Keratinocyte (primary cell): ENCODE data around the gene C22orf15. TPM values are rescaled to one million over a fixed set of nuclear protein-coding genes. Genes with fewer than 3 reads are reported as not detected.

Source experiments
- DNase-seq: peaks from one replicate; pipeline ENCODE4 v3.0.0-alpha.2; 2011; ENCODE audit warnings: low read depth, missing footprints, low spot score
- FAIRE-seq: peaks from 2 replicates; lab custom pipeline; 2011; peaks lifted over from hg19 to GRCh38; lab: Jason Lieb, UNC
- H2AFZ ChIP-seq: 2 replicates; pipeline ENCODE4 v1.6.0; 2012; ENCODE audit warnings: low read length, control low read depth, inconsistent platforms; ENCODE audit not compliant: control insufficient read depth
- H3K27ac ChIP-seq: 2 replicates; pipeline ENCODE4 v1.5.1; 2011; ENCODE audit warnings: low read length; ENCODE audit not compliant: control insufficient read depth, insufficient read depth
- H3K27me3 ChIP-seq: 3 replicates; pipeline ENCODE4 v1.6.0; 2011; ENCODE audit warnings: low read length; ENCODE audit not compliant: control insufficient read depth, insufficient read depth; ENCODE audit errors: extremely low read depth
- H3K36me3 ChIP-seq, 2 experiments: 2 replicates in 1 of 2; 3 replicates in 1 of 2; pipeline ENCODE4 v1.5.1; 2011; ENCODE audit warnings: low read length in 2 of 2, mild to moderate bottlenecking in 1 of 2; ENCODE audit not compliant: control insufficient read depth in 2 of 2, insufficient read depth in 2 of 2; ENCODE audit errors: extremely low read depth in 1 of 2
- H3K4me1 ChIP-seq: 3 replicates; pipeline ENCODE4 v1.5.1; 2011; ENCODE audit warnings: low read length; ENCODE audit not compliant: control insufficient read depth, insufficient read depth; ENCODE audit errors: extremely low read depth
- H3K4me2 ChIP-seq: 3 replicates; pipeline ENCODE4 v1.6.0; 2011; ENCODE audit warnings: low read depth, low read length; ENCODE audit not compliant: control insufficient read depth, insufficient read depth; ENCODE audit errors: extremely low read depth
- H3K4me3 ChIP-seq, 3 experiments: fragments of 200-600 bp in 1 of 3; sonication (generic) in 1 of 3; 2 replicates in 2 of 3; 3 replicates in 1 of 3; pipeline ENCODE4 v1.5.1; 2011 to 2016; ENCODE audit warnings: low read length in 3 of 3, mild to moderate bottlenecking in 3 of 3, control low read depth in 2 of 3, inconsistent platforms in 1 of 3, low read depth in 1 of 3, mixed read lengths in 1 of 3, mixed run types in 1 of 3, moderate library complexity in 1 of 3; ENCODE audit not compliant: control insufficient read depth in 2 of 3, insufficient read depth in 2 of 3; ENCODE audit errors: extremely low read depth in 1 of 3
- H3K79me2 ChIP-seq: 2 replicates; pipeline ENCODE4 v1.6.0; 2012; ENCODE audit warnings: low read length; ENCODE audit not compliant: control insufficient read depth, insufficient read depth
- H3K9ac ChIP-seq: 3 replicates; pipeline ENCODE4 v1.6.0; 2011; ENCODE audit warnings: low read length; ENCODE audit not compliant: control insufficient read depth, insufficient read depth; ENCODE audit errors: extremely low read depth
- H3K9me1 ChIP-seq: 3 replicates; pipeline ENCODE4 v1.6.0; 2011; ENCODE audit warnings: low read length; ENCODE audit not compliant: control insufficient read depth, insufficient read depth; ENCODE audit errors: extremely low read depth
- H3K9me3 ChIP-seq: 2 replicates; pipeline ENCODE4 v1.5.1; 2012; ENCODE audit warnings: low read depth, low read length; ENCODE audit not compliant: control insufficient read depth
- H4K20me1 ChIP-seq: 3 replicates; pipeline ENCODE4 v1.6.0; 2011; ENCODE audit warnings: low read length; ENCODE audit not compliant: control insufficient read depth, insufficient read depth; ENCODE audit errors: extremely low read depth
- CTCF ChIP-seq, 3 experiments: IDR thresholded peaks in 1 of 3; conservative IDR thresholded peaks in 1 of 3; optimal IDR thresholded peaks in 1 of 3; 2 replicates in 2 of 3; 3 replicates in 1 of 3; pipeline versions ENCODE3 to v1.5.1; 2011; ENCODE audit warnings: low read length in 3 of 3, mild to moderate bottlenecking in 3 of 3, moderate library complexity in 2 of 3, control low read depth in 1 of 3, inconsistent platforms in 1 of 3; ENCODE audit not compliant: insufficient read depth in 2 of 3; ENCODE audit errors: extremely low read depth in 1 of 3
- EZH2 ChIP-seq: IDR thresholded peaks from one replicate; pipeline ENCODE4 v1.6.1; 2012; ENCODE audit warnings: inconsistent platforms, mild to moderate bottlenecking, low read length, moderate library complexity
- dilution Hi-C: fragments of 300-500 bp; cut with MboI; formaldehyde crosslinking; loops from one replicate; pipeline ENCODE4 v1.7.0; 2020; ENCODE audit warnings: low sequenced_read_pairs; ENCODE audit not compliant: extremely low pct_ligation_motif_present
- polyA plus RNA-seq, 5 experiments: library from polyadenylated mRNA; depleted of rRNA in 3 of 5; stranded (reverse) in 3 of 5; stranded (forward) in 1 of 5; unstranded in 1 of 5; fragments of >200 nt; gene quantifications; 1 replicate in 1 of 5; 2 replicates in 3 of 5; 3 replicates in 1 of 5; pipeline versions ENCODE4 v1.2.1 to v1.2.3, GENCODE V29; 2011 to 2012; ENCODE audit warnings: missing spikeins in 2 of 5, low read depth in 1 of 5, low replicate concordance in 1 of 5

The C22orf15 gene
- polyA plus RNA-seq, 1 donor (not counting 4 experiments of a cell fraction or from before 2014, with no cell fraction given): not detected

- Histone ChIP-seq H3K27me3 (no peaks in the 10 kb centered on the region), H3K9me1 (no peaks in the 10 kb centered on the region), H3K4me1 (peaks cover 5% of the 10 kb centered on the region), H3K4me3 (no peak overlapping the region), H3K79me2 (peaks cover 51% of the 10 kb centered on the region), H3K27ac (no peak overlapping the region), H3K9me3 (no peaks in the 10 kb centered on the region), H3K4me2 (no peak overlapping the region), H4K20me1 (peaks cover 13% of the 10 kb centered on the region), H3K9ac (no peak overlapping the region), H3K36me3 (peaks cover 17 to 21% of the 10 kb centered on the region in 2 experiments), H2AFZ (no peak overlapping the region)
- TF ChIP-seq EZH2: no peak
- TF ChIP-seq CTCF (optimal IDR thresholded peaks at IDR 0.05 in 1 of 3, IDR thresholded peaks at IDR 0.05 in 1 of 3, conservative IDR thresholded peaks at IDR 0.05 in 1 of 3; ENCODE audit: extremely low read depth in 1 of 3, insufficient read depth in 2 of 3, low read length in 3 of 3): no peak
- FAIRE-seq: no peak
- no peak for DNase-seq
- dilution Hi-C loops: no loop called here
Measured at GRCh38 chr22:23791738-23792645, 29.2 kb downstream of the C22orf15 start.

DNA sequence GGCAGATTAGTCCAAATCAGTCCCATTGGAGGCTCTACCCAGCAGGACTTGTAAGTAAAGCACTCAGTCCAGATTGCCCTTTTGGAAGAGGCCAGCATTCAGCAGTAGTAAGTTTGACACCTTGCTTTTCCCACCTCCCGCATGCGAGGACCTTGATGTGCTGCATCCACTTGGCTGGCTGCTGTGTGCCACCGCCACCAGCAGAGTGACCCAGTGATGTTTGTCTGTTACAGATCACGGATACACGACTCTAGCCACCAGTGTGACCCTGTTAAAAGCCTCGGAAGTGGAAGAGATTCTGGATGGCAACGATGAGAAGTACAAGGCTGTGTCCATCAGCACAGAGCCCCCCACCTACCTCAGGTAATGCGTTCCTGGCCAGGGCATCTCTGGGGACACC, 30.5 kb downstream of the C22orf15 start:
- dilution Hi-C loops: no loop called here
- no peak overlapping the region for H3K27ac ChIP-seq
- TF ChIP-seq CTCF (optimal IDR thresholded peaks at IDR 0.05 in 1 of 3, IDR thresholded peaks at IDR 0.05 in 1 of 3, conservative IDR thresholded peaks at IDR 0.05 in 1 of 3; ENCODE audit: extremely low read depth in 1 of 3, insufficient read depth in 2 of 3, low read length in 3 of 3) (no peak), EZH2 (no peak)
- no peak overlapping the region for H2AFZ ChIP-seq
- no peak overlapping the region for H3K9ac ChIP-seq
- no peak overlapping the region for H3K4me3 ChIP-seq
- peaks cover 41% of the 10 kb centered on the region for H3K79me2 ChIP-seq
- H4K20me1 ChIP-seq: peaks cover 6% of the 10 kb centered on the region
- H3K27me3 ChIP-seq: no peaks in the 10 kb centered on the region
- no peaks in the 10 kb centered on the region for H3K4me1 ChIP-seq
- FAIRE-seq (no peak), DNase-seq (no peak)
- peaks cover 22 to 25% of the 10 kb centered on the region in 2 experiments for H3K36me3 ChIP-seq
- no peaks in the 10 kb centered on the region for H3K9me1 ChIP-seq
- H3K4me2 ChIP-seq: no peak overlapping the region
- H3K9me3 ChIP-seq: no peaks in the 10 kb centered on the region
